Endodermal cell (in vitro differentiated cells): Measurements from ENCODE around the gene CABP1. TPM values are rescaled to one million over a fixed set of nuclear protein-coding genes. Genes with fewer than 3 reads are reported as not detected.
A peak's percentile ranks its signal among the peaks of the same experiment; 100 is the strongest.

Experiments
- DNase-seq: peaks from one replicate; pipeline ENCODE4 v3.0.0-alpha.2; 2017
- H3K27ac ChIP-seq: 2 replicates; pipeline ENCODE4 v1.5.1; 2013; ENCODE audit warnings: mild to moderate bottlenecking, low read depth, low read length, moderate library complexity
- H3K27me3 ChIP-seq: 2 replicates; pipeline ENCODE4 v1.6.1; 2013; ENCODE audit warnings: mild to moderate bottlenecking, low read length, moderate library complexity; ENCODE audit not compliant: insufficient read depth, control insufficient read depth, poor library complexity, severe bottlenecking
- H3K36me3 ChIP-seq: 2 replicates; pipeline ENCODE4 v1.7.0; 2013; ENCODE audit warnings: mild to moderate bottlenecking, low read length, moderate library complexity; ENCODE audit not compliant: control insufficient read depth, insufficient read depth
- H3K4me1 ChIP-seq: one replicate; pipeline ENCODE4 v1.7.0; 2013; ENCODE audit warnings: low read length; ENCODE audit not compliant: control insufficient read depth, insufficient read depth
- H3K4me3 ChIP-seq: 2 replicates; pipeline ENCODE4 v1.5.1; 2013; ENCODE audit warnings: mild to moderate bottlenecking, low read length, moderate library complexity
- H3K9ac ChIP-seq: 2 replicates; pipeline ENCODE4 v1.6.1; 2013; ENCODE audit warnings: mild to moderate bottlenecking, low read length, moderate library complexity; ENCODE audit not compliant: poor library complexity, severe bottlenecking; ENCODE audit errors: extremely low read depth
- H3K9me3 ChIP-seq: 2 replicates; pipeline ENCODE4 v1.6.1; 2013; ENCODE audit warnings: mild to moderate bottlenecking, low read length, moderate library complexity; ENCODE audit not compliant: control insufficient read depth
- H3K27ac Mint-ChIP-seq: 2 replicates; pipeline ENCODE4 v1.8.0; 2020; ENCODE audit warnings: mixed read lengths
- H3K27me3 Mint-ChIP-seq: 2 replicates; pipeline ENCODE4 v1.8.0; 2021; ENCODE audit warnings: mild to moderate bottlenecking, mixed read lengths; ENCODE audit not compliant: insufficient read depth
- H3K36me3 Mint-ChIP-seq: 2 replicates; pipeline ENCODE4 v1.8.0; 2020; ENCODE audit warnings: low read depth, mixed read lengths
- H3K4me1 Mint-ChIP-seq: 2 replicates; pipeline ENCODE4 v1.8.0; 2020; ENCODE audit warnings: mixed read lengths
- H3K4me3 Mint-ChIP-seq: 2 replicates; pipeline ENCODE4 v1.8.0; 2020; ENCODE audit warnings: mild to moderate bottlenecking, moderate library complexity, mixed read lengths
- H3K9me3 Mint-ChIP-seq: 2 replicates; pipeline ENCODE4 v1.8.0; 2020; ENCODE audit warnings: mild to moderate bottlenecking, mixed read lengths
- WGBS, 2 experiments: methylation state at CpG; one replicate each; pipeline versions ENCODE4 v1.1.5 to v1.1.7; 2013; ENCODE audit warnings: missing lambda C conversion rate in 2 of 2, mixed read lengths in 1 of 2; ENCODE audit not compliant: insufficient coverage in 1 of 2, insufficient read length in 1 of 2; 5-methylcytosine and 5-hydroxymethylcytosine counted together
- total RNA-seq, 2 donors: library from RNA; stranded (reverse); fragmentation: NEBNext Ultra II Directional in 1 of 2; extraction: Animal tissue kit (Norgen Biotek cat#: 25700) in 1 of 2; gene quantifications; 2 replicates in 1 of 2; 3 replicates in 1 of 2; pipeline ENCODE4 v1.2.1, GENCODE V29; 2021
- TF ChIP-seq, protein P1 (sequence below): fragments of 200-600 bp; sonication (generic); conservative IDR thresholded peaks from 2 replicates; pipeline ENCODE4 v1.5.0; 2021; ENCODE audit warnings: antibody characterized with exemption, mild to moderate bottlenecking

CABP1 gene
- total RNA-seq, 2 donors from 2014 or later, result 0.29 to 0.86 TPM

DNA sequence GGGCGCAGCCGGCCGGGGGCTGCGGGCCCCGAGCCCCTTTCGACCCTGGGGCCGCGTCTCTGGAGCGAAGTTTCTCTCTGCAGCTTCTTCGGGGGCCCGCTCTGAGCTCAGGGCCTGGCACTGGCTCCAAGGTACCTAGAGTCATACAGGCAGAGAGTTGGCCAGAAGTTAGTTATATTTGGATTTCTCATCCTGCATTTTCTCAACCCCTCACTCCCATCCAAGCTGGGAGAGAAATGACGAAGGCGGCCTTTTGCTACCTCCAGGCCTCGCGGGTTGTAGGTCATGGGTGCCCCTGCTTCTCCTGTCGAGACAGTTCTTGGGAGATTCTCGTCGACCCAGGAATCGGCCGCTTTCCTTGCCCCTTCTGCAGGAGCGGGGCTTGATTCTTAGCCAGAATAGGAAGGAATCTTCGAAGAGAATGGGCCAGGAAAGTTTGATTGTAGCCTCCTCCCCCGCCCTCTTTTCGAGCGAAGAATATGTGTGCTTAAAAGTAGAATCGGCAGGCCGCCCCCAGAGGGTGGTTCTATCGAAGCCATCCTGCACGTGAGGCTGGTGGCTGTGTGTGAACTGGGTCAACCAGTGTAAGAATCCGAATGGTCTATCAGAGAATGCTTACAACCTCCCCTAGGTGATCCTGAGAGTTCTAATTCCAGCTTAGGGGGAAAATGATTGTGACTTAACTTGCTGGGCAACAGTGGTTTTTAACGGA lies 47.3 kb downstream of the CABP1 start:
- no peaks in the 10 kb centered on the region for H3K9me3 Mint-ChIP-seq
- no peaks in the 10 kb centered on the region for H3K4me1 ChIP-seq
- peak overlapping the region; percentile 89 for H3K4me3 Mint-ChIP-seq
- H3K27me3 Mint-ChIP-seq, result no peaks in the 10 kb centered on the region
- H3K4me3 ChIP-seq, result peak overlapping the region; percentile 93
- DNase-seq, result peak; percentile 75
- peaks cover 38% of the 10 kb centered on the region for H3K4me1 Mint-ChIP-seq
- 0 to 1% methylated on average over 15 to 31 of the region's 31 CpGs for WGBS, 2 experiments
- TF ChIP-seq, protein P1, sequence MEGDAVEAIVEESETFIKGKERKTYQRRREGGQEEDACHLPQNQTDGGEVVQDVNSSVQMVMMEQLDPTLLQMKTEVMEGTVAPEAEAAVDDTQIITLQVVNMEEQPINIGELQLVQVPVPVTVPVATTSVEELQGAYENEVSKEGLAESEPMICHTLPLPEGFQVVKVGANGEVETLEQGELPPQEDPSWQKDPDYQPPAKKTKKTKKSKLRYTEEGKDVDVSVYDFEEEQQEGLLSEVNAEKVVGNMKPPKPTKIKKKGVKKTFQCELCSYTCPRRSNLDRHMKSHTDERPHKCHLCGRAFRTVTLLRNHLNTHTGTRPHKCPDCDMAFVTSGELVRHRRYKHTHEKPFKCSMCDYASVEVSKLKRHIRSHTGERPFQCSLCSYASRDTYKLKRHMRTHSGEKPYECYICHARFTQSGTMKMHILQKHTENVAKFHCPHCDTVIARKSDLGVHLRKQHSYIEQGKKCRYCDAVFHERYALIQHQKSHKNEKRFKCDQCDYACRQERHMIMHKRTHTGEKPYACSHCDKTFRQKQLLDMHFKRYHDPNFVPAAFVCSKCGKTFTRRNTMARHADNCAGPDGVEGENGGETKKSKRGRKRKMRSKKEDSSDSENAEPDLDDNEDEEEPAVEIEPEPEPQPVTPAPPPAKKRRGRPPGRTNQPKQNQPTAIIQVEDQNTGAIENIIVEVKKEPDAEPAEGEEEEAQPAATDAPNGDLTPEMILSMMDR, result no peak
- H3K27ac ChIP-seq, result peak overlapping the region; percentile 59
- no peaks in the 10 kb centered on the region for H3K9me3 ChIP-seq
- no peaks in the 10 kb centered on the region for H3K27me3 ChIP-seq
- H3K27ac Mint-ChIP-seq, result peak overlapping the region; percentile 90
- peak overlapping the region; percentile 77 for H3K9ac ChIP-seq
- H3K36me3 Mint-ChIP-seq, result peaks cover 5% of the 10 kb centered on the region
- peaks cover 3% of the 10 kb centered on the region for H3K36me3 ChIP-seq

DNA sequence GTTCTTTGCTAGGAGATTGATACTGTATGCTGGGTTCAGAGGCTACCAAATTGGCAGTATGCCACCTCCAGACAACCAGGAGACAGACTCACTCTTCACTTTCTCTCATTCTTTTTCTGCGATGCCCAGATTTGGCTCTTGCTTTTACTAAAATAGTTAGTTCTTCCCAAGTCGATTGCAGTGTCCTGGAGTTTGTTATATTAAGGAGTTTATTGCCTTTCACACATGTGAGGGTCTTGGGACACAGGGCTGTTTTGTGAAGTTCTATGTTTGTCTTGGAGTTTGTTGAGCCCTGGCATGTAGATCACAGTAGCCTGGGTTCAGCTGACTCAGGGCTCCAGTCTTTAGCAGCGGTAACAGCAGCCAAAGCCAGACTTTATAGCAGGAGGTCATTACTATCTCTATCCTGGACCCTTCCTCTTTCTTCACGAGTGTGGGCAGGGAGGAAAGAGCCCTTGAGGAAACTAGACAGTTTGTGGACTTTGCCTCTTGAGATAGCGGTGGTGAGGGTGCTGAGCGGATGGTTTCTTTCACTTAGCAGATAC lies 48.2 kb downstream of the CABP1 start:
- peak overlapping the region; percentile 60 for H3K27ac Mint-ChIP-seq
- whole genome bisulfite sequencing, 2 experiments, result 10 to 33% methylated on average over 2 to 6 of the region's 6 CpGs
- peaks cover 9% of the 10 kb centered on the region for H3K36me3 Mint-ChIP-seq
- TF ChIP-seq, protein P1, result no peak
- peak overlapping the region; percentile 89 for H3K4me3 Mint-ChIP-seq
- H3K27me3 Mint-ChIP-seq, result no peaks in the 10 kb centered on the region
- H3K4me1 Mint-ChIP-seq, result peaks cover 42% of the 10 kb centered on the region
- Histone ChIP-seq H3K9me3 (no peaks in the 10 kb centered on the region), H3K27me3 (no peaks in the 10 kb centered on the region), H3K36me3 (peaks cover 11% of the 10 kb centered on the region), H3K9ac (peak overlapping the region; percentile 77), H3K4me3 (peak overlapping the region; percentile 93), H3K4me1 (no peaks in the 10 kb centered on the region), H3K27ac (no peak overlapping the region)
- no peaks in the 10 kb centered on the region for H3K9me3 Mint-ChIP-seq
- DNase-seq, result no peak

DNA sequence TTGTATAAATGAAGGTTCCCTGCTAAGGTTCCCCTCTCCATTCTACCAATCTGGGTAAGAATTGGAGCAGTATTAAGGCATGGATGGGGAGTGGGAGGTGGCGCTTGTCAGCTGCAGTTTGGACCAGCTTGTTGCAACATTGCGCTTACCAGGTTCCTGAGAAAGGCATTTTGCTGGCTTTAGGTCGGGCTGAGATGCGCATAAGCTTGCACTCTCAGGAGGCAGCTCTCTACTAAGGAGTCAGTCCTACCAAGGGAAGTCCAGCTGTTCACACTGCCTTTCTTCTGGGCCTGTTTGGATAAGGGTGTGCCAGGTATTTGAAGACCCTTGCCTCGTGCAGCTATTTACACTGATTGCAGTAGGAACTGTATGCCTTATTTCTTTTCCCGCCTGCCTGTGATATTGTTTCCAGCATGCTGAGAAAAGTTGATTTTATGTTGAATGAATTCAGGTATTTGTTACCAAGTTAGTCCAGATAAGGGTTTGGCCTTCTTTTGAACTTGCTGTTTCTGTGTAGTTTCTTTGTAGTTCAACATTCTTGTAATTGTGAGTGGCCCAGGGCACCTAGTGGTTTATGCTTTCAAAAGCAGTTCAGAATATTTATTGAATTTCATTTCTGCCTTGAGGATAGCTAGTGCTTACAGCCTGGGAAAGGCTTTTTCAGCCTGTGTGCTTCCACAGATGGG lies 49.1 kb downstream of the CABP1 start:
- Histone ChIP-seq H3K27ac (no peak overlapping the region), H3K9ac (no peak overlapping the region), H3K36me3 (peaks cover 20% of the 10 kb centered on the region), H3K4me1 (no peaks in the 10 kb centered on the region), H3K27me3 (no peaks in the 10 kb centered on the region), H3K9me3 (no peaks in the 10 kb centered on the region), H3K4me3 (peak overlapping the region; percentile 93)
- H3K4me3 Mint-ChIP-seq, result peak overlapping the region; percentile 89
- 67 to 72% methylated on average over 6 of the region's 6 CpGs for WGBS, 2 experiments
- peaks cover 42% of the 10 kb centered on the region for H3K4me1 Mint-ChIP-seq
- H3K9me3 Mint-ChIP-seq, result no peaks in the 10 kb centered on the region
- H3K36me3 Mint-ChIP-seq, result peaks cover 17% of the 10 kb centered on the region
- H3K27ac Mint-ChIP-seq, result no peak overlapping the region
- TF ChIP-seq, protein P1, result no peak
- peak; percentile 63 for DNase-seq
- no peaks in the 10 kb centered on the region for H3K27me3 Mint-ChIP-seq
